NCI-H2171 (cell line): ENCODE measurements around the gene TSPAN14.
"Not testable (repeated sequence)": the region's sequence is repeated elsewhere in the genome, so short reads cannot be mapped to it uniquely, and the experiment has no call there.

Experiments used
- DNase-seq: peaks from one replicate; lab custom pipeline; 2025; lab: John Stamatoyannopoulos, UW

TSPAN14 gene

GRCh38 chr10:80524190-80524909 is 70.2 kb downstream of the TSPAN14 start:
- no peak for DNase-seq

- DNase-seq, result no peak
Observed at GRCh38 chr10:80526218-80526617, 72.1 kb downstream of the TSPAN14 start.

- DNase-seq, result no peak
Observed at GRCh38 chr10:80526742-80527141, 72.6 kb downstream of the TSPAN14 start.

GRCh38 chr10:80528185-80528700 is 74.1 kb downstream of the TSPAN14 start:
- DNase-seq, result no peak

- DNase-seq, result no peak
Observed at GRCh38 chr10:80528901-80529300, 74.8 kb downstream of the TSPAN14 start.

GRCh38 chr10:80529604-80530003 is 75.5 kb downstream of the TSPAN14 start:
- no peak for DNase-seq

GRCh38 chr10:80530251-80530650 is 76.1 kb downstream of the TSPAN14 start:
- no peak for DNase-seq

- no peak for DNase-seq
Observed at GRCh38 chr10:80530816-80531215, 76.7 kb downstream of the TSPAN14 start.

- no peak for DNase-seq
Observed at GRCh38 chr10:80532571-80532970, 78.5 kb downstream of the TSPAN14 start.

GRCh38 chr10:80534059-80534458 is 79.9 kb downstream of the TSPAN14 start:
- not testable (repeated sequence) for DNase-seq

- DNase-seq, result not testable (repeated sequence)
Observed at GRCh38 chr10:80534646-80535045, 80.5 kb downstream of the TSPAN14 start.

- DNase-seq, result no peak
Observed at GRCh38 chr10:80535671-80536360, 81.7 kb downstream of the TSPAN14 start.

- DNase-seq, result no peak
Observed at GRCh38 chr10:80536361-80536835, 82.3 kb downstream of the TSPAN14 start.

- DNase-seq, result no peak
Observed at GRCh38 chr10:80537086-80537735, 83.1 kb downstream of the TSPAN14 start.

- no peak for DNase-seq
Observed at GRCh38 chr10:80537736-80538480, 83.8 kb downstream of the TSPAN14 start, which contains the start of gene SH2D4B. SH2D4B (plus strand) TSS chr10:80537902; CDS start chr10:80538332, 430 bp downstream.

GRCh38 chr10:80538481-80539185 is 84.5 kb downstream of the TSPAN14 start:
- DNase-seq, result no peak

- DNase-seq, result no peak
Observed at GRCh38 chr10:80539421-80540031, 85.4 kb downstream of the TSPAN14 start.

GRCh38 chr10:80540136-80540535 is 86.0 kb downstream of the TSPAN14 start:
- no peak for DNase-seq

- DNase-seq, result no peak
Observed at GRCh38 chr10:80540618-80540980, 86.5 kb downstream of the TSPAN14 start.

GRCh38 chr10:80540981-80541750 is 87.1 kb downstream of the TSPAN14 start:
- no peak for DNase-seq
